ENCODE data around the gene LRP8. TPM values are rescaled to one million over a fixed set of nuclear protein-coding genes. Genes with fewer than 3 reads are reported as not detected.

LRP8 gene
- total and polyA plus RNA-seq, 2 donors (not counting 1 experiment from before 2014, with no cell fraction given) = 7.8 to 9.4 TPM

GRCh38 chr1:53327182-53327913, 522 bp downstream of the LRP8 start:
- peak overlapping the region; percentile 77 for H3K9ac ChIP-seq (ENCODE audit: low read length)
- no peaks in the 10 kb centered on the region for H4K20me1 ChIP-seq (ENCODE audit: control insufficient read depth, insufficient read depth, low read length, poor library complexity, severe bottlenecking)
- Mint-ChIP-seq H3K4me3 (peak overlapping the region; percentile 97), H3K27ac (peak overlapping the region; percentile 92), H3K27me3 (no peaks in the 10 kb centered on the region), H3K9me3 (ENCODE audit: insufficient read depth) (no peaks in the 10 kb centered on the region), H3K4me1 (peaks cover 20% of the 10 kb centered on the region)
- peak overlapping the region; percentile 56 to 96 (median 86) for H3K4me3 ChIP-seq (ENCODE audit: control extremely low read depth in 1 of 5, extremely low read depth in 1 of 5, insufficient read depth in 1 of 5, low read depth in 2 of 5, low read length in 4 of 5)
- H3K36me3 ChIP-seq (replicated peaks in 1 of 2; ENCODE audit: control extremely low read depth in 1 of 2, control insufficient read depth in 1 of 2, extremely low read depth in 1 of 2, insufficient read depth in 2 of 2, low read length in 1 of 2) = no peaks in the 10 kb centered on the region
- TF ChIP-seq CTCF (IDR thresholded peaks at IDR 0.05) = no peak
- ATAC-seq (ENCODE audit: low read depth) (peak; percentile 0), DNase-seq (peak; percentile 67)
- peak overlapping the region; percentile 99 for H3K4me2 ChIP-seq (replicated peaks; ENCODE audit: low read depth, low read length, poor library complexity, severe bottlenecking)
- H2AFZ ChIP-seq (ENCODE audit: insufficient read depth, low read depth, low read length, poor library complexity, severe bottlenecking) = peak overlapping the region; percentile 84
- peaks cover 4% of the 10 kb centered on the region for H3K79me2 ChIP-seq (ENCODE audit: control insufficient read depth, insufficient read depth, low read length)
- ChIA-PET CTCF (interaction anchor here (1.5 to 2.9 kb wide), 3 partner anchors 40 to 66 kb away, joined by 6 to 12 read pairs (median 9); no protein-coding TSS in a partner anchor), POLR2A (interaction anchor here (1.2 to 1.7 kb wide), 2 partner anchors 41 to 132 kb away, joined by 3 to 17 read pairs; no protein-coding TSS in a partner anchor)
- H3K9me3 ChIP-seq (ENCODE audit: control extremely low read depth in 1 of 3, control insufficient read depth in 2 of 3, insufficient read depth in 1 of 3, low read length in 2 of 3) = no peaks in the 10 kb centered on the region
- H3K4me1 ChIP-seq (ENCODE audit: control insufficient read depth in 2 of 2, insufficient read depth in 2 of 2, low read length in 2 of 2) = peaks cover 6 to 19% of the 10 kb centered on the region in 2 donors
- H3K27me3 ChIP-seq (replicated peaks in 1 of 4; ENCODE audit: control extremely low read depth in 1 of 4, control insufficient read depth in 3 of 4, insufficient read depth in 4 of 4, low read length in 3 of 4) = no peaks in the 10 kb centered on the region
- intact Hi-C loops (cut with micrococcal nuclease) = loop anchor here (2.0 to 10.0 kb wide), 4 partner anchors 65 to 960 kb away; partner anchors contain the start of genes CC2D1B and YIPF1
- peak overlapping the region; percentile 18 to 25 for H3K27ac ChIP-seq (ENCODE audit: low read length in 2 of 2)
- WGBS (ENCODE audit: insufficient coverage) = under 1% methylated on average over 68 of the region's 68 CpGs

- Histone ChIP-seq H3K79me2 (ENCODE audit: control insufficient read depth, insufficient read depth, low read length) (peaks cover 4% of the 10 kb centered on the region), H3K27ac (ENCODE audit: low read length in 2 of 2) (peak overlapping the region in 1 of 2 donors; percentile 25)
- WGBS (ENCODE audit: insufficient coverage) = under 1% methylated on average over 53 of the region's 53 CpGs
These were observed 1.2 kb downstream of the LRP8 start for GRCh38 chr1:53326598-53327181.

More at GRCh38 chr1:53326598-53327181, 1.2 kb downstream of the LRP8 start:
- TF ChIP-seq EZH2 (IDR thresholded peaks at IDR 0.05; ENCODE audit: borderline replicate concordance, insufficient read depth, low read depth, low read length, poor library complexity, severe bottlenecking) (no peak), CTCF (IDR thresholded peaks at IDR 0.05) (no peak)
- intact Hi-C loops (cut with micrococcal nuclease) = loop anchor here (1.0 to 10.0 kb wide), 9 partner anchors 42 to 959 kb away; partner anchors contain the start of genes CC2D1B, CPT2, CZIB and MAGOH
- Mint-ChIP-seq H3K27ac (peak overlapping the region; percentile 92), H3K4me3 (peak overlapping the region; percentile 97), H3K4me1 (peaks cover 20% of the 10 kb centered on the region), H3K27me3 (no peaks in the 10 kb centered on the region), H3K9me3 (ENCODE audit: insufficient read depth) (no peaks in the 10 kb centered on the region)
- Histone ChIP-seq H3K4me3 (ENCODE audit: control extremely low read depth in 1 of 5, extremely low read depth in 1 of 5, insufficient read depth in 1 of 5, low read depth in 2 of 5, low read length in 4 of 5) (peak overlapping the region; percentile 56 to 96 (median 86)), H2AFZ (ENCODE audit: insufficient read depth, low read depth, low read length, poor library complexity, severe bottlenecking) (peak overlapping the region; percentile 84), H3K4me2 (replicated peaks; ENCODE audit: low read depth, low read length, poor library complexity, severe bottlenecking) (peak overlapping the region; percentile 99), H3K36me3 (replicated peaks in 1 of 2; ENCODE audit: control extremely low read depth in 1 of 2, control insufficient read depth in 1 of 2, extremely low read depth in 1 of 2, insufficient read depth in 2 of 2, low read length in 1 of 2) (no peaks in the 10 kb centered on the region), H4K20me1 (ENCODE audit: control insufficient read depth, insufficient read depth, low read length, poor library complexity, severe bottlenecking) (no peaks in the 10 kb centered on the region), H3K27me3 (replicated peaks in 1 of 4; ENCODE audit: control extremely low read depth in 1 of 4, control insufficient read depth in 3 of 4, insufficient read depth in 4 of 4, low read length in 3 of 4) (no peaks in the 10 kb centered on the region), H3K9me3 (ENCODE audit: control extremely low read depth in 1 of 3, control insufficient read depth in 2 of 3, insufficient read depth in 1 of 3, low read length in 2 of 3) (no peaks in the 10 kb centered on the region), H3K4me1 (ENCODE audit: control insufficient read depth in 2 of 2, insufficient read depth in 2 of 2, low read length in 2 of 2) (peaks cover 6 to 19% of the 10 kb centered on the region in 2 donors), H3K9ac (ENCODE audit: low read length) (peak overlapping the region; percentile 77)
- CTCF ChIA-PET = interaction anchor here (1.5 to 2.9 kb wide), 3 partner anchors 41 to 67 kb away, joined by 6 to 12 read pairs (median 9); no protein-coding TSS in a partner anchor
- no peak for DNase-seq
- POLR2A ChIA-PET = interaction anchor here (0.6 to 1.7 kb wide), 5 partner anchors 9 to 750 kb away, joined by 3 to 17 read pairs (median 3); no protein-coding TSS in a partner anchor
- ATAC-seq (ENCODE audit: low read depth) = peak; percentile 26

Data from B cell (primary cell).